Embryonic facial prominence (tissue), 1 donor: ENCODE data around the gene CAPN13.
"Not testable (repeated sequence)": the region's sequence is repeated elsewhere in the genome, so short reads cannot be mapped to it uniquely, and the experiment has no call there.

Experiments
- DNase-seq: peaks from one replicate; pipeline ENCODE4 v3.0.0-alpha.2; 2016; ENCODE audit errors: extremely low spot score

CAPN13 gene

DNA sequence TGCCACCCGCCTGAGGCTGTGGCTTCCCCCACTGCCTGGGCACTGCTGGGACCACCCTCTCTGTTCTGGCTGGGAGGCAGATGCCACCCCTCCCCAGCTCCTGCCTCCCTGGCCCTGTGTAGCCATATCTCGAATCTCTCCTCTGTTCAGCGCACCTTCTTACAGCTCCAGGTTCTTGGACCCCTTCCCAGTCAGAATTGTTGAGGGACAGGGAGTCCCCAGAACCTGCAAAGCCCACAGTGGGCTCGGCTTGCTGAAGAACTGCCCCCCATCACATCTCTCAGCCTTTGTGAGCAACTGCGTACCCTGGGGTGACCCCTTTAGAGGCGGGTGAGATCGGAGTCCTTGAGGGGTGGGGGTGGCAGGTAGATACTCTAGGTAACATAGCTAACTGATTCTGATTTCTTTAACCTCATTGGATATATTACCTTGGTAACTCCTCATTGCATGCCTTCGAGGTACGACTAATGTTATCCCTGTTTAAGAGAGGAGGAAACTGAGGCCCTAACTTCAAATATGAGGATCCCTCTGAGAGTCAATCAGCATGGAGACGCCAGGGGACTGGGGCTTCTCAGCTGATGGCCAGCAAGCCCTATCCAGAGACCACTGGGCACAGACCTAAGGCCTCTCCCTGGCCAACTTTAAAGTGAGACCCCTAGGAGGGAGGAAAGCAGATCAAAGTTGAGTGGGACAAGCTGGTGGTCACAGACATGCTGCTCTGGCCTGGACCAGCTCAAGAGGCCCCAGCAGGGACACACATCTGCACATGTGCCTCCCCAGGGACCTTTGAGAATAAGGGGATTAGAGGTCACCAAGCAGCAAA, 101.3 kb downstream of the CAPN13 start:
- DNase-seq = no peak

DNA sequence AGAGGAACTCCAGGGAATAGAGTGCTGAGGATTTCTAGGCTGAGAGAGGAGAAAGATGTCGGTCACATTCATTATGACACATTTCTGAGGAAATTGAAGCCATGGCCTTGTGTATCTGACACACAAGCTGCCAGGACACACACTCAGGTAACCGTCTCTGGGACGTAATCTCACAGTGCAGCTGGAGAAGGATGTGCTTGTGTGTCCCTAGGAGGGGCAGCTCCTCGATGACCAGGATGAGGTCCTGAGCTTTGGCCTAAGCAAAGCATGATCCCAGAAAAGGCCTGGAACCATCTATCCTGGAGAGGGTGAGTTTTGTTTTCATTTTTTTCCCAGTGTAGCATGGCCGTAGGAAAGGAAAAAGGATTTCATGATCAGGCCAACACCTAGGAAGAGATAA, 102.2 kb downstream of the CAPN13 start:
- DNase-seq = no peak

DNA sequence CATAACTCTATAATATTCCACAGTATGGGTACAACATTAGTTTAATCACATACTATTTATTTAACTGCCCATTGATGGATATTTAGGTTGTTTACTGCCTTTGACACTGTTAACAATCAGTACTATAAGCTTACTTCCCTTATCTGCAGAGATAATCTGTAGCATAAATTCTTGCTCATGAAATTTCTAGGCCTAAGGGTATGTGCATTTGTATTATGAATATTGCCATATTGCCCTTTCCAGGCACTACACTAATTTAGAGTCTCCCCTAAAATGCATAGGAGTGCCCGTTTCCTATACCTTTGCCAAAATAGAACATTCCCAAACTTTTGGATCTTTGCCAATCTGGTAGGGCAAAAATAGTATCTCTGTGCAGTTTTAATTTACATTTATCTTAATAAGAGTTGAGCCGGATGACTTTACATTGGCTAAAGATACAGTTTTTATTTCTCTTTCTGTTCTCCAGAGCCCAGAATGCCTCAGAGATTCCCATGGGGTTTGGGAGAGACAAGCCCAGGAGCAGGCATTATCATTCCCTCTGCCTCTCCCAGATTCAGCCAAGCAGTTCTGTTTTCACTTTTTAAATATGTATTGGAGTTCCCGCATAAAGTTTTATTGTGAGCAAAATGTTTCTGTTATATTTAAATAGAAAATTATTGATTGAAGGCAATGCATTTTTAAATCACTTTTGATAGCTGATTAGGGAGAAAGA, 102.8 kb downstream of the CAPN13 start:
- no peak for DNase-seq

DNA sequence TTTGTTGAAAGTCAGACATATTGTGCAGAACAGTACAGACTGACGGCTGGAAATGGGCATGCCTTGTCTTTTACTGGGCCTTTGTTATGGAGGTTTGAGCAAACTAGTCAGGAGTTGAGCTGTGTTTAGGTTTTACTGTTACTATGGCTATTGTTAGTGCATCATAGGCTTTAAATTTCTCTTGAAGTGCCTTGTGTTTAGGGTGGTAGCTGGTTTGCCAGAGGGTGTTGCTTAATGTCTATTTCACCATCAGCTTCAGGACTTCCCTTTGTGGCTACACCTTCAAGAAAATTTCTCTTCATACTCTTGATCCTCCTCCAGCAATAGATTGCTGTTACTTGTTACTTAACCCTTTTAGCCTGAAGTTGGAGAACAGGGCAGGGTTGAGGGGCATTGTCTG, 104.6 kb downstream of the CAPN13 start:
- DNase-seq = no peak

DNA sequence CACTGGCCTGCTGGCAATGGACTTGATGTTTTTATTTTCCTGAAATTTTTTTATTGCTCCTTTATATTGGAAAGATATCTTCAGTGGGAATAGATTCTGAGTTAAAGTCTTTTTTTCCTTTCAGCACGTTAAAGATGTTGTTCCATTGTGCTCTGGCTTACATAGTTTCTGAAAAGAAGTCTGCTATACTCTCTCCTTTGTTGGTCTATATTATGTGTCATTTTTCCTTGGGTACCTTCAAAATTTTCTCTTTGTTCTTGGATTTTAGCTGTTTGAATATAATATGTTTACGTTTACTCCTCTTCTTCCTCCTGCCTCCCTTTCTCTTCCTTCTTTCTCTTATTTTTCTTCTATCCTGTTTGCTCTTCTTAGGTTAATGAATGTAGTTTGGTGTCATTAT, 105.5 kb downstream of the CAPN13 start:
- DNase-seq = no peak

DNA sequence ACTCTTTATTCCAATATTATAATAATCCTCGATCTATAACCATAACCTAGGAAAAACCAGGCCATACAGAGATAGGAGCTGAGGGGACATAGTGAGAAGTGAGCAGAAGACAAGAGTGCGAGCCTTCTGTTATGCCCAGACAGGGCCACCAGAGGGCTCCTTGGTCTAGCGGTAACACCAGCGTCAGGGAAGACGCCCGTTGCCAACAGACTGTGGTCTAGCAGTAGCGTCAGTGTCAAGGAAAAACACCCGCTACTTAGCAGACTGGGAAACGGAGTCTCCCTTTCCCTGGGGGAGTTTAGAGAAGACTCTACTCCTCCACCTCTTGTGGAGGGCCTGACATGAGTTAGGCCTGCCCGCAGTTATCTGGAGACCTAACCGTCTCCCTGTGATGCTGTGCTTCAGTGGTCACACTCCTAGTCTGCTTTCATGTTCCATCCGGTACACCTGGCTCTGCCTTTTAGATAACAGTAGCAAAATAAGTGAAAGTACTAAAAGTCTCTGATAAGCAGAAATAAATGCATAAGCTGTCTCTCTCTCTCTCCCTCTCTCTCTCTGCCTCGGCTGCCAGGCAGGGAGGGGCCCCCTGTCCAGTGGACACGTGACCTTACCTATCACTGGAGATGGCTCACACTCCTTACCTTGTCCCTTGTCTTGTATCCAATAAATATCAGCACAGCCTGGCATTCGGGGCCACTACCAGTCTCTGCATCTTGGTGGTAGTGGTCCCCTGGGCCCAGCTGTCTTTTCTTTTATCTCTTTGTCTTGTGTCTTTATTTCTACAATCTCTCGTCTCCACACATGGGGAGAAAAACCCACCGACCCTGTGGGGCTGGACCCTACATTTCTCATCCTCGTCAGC, 109.8 kb downstream of the CAPN13 start:
- DNase-seq = not testable (repeated sequence)

DNA sequence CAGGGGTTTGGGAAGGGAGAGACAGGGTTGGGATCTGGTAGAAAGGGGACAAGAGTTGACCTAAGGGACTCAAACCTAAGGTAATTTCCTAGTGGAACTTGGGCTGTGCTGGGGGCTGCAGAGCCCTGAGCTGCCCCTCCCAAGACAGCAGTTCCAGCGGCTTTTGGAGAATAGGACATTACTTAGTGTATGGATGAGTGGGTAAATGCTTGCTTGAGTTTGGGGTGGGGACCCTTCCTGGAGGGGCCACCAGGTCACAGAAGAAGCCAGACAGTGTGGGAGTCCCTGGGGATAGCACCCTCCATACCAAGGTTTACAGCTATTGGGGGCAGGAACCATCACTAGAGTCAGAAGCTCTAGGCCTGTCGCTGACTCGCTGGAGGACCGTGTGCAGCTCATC, 111.5 kb downstream of the CAPN13 start:
- no peak for DNase-seq

DNA sequence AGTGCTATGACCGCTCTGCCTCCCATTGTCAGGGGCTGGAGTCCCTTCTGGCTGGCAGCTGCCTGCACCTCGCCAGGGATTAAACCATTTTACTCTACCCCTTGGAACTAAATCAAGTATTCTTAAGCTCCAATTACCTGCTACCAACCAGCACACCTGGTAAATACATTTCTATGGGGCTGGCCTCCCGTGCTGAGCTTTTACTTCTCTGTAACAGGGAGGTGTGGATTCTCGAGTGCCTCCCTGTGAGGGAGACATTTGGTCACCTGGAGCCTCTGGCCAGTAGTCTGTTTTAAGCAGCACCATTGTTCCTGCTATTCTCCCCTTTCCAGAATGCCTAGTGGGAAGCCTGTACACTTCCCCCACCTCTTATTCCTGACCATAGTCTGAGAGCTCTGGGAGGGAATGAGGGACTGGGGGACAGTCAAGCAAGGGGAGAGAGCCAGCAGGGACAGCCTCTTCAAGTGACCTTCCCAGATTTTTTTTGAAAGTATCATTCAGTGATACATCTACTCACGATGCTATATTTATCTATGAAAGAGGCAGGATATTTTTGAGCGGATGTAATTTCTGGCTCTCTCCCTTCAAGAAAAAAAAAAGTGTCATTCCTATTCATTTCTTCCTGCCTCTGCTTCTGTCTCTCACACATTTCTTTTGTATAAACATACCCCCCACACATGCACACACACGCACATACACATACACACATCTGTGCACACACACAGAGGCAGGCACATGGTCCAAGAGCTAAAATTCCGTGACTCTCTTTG, 112.8 kb downstream of the CAPN13 start:
- DNase-seq = no peak

DNA sequence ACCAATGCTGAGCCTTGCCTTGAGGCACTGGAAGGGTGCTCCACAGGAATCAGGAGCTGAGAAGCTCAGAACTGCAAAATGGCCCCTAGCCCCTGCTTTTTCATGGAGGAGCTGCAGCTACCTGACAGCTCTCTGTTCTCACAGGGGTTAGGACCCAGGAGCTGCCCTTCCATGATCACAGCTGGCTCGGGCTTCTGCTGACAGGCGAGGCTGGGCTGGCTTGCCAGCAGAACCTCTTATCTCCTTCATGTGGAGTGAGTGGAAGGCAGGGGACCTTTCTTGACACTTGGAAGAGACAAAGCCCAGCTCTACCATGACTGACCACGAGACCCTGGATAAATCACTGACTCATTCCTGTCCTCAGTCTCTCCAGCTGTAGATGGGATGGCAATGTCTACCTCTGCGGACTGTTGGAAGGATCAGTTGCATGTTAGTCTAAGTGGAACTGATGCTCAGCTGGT, 113.4 kb downstream of the CAPN13 start:
- no peak for DNase-seq

DNA sequence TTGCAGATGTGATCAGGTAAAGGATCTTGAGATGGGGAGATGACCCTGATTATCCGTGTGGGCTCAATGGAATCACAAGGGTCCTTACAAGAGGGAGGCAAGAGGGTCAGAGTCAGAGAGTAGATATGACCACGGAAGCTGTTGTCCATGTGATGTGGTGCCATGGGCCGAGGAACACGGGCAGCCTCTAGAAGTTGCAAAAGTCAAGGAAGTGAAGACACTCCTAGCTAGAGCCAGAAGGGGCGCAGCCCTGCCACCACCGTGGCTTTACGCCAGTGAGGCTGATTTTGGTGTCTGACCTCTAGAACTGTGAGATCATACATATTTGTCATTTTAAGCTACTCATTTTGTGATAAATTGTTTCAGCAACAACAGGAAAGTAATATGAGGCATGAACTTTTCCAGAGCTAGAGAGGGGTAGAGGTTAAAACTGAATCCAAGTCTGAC, 114.4 kb downstream of the CAPN13 start:
- no peak for DNase-seq

DNA sequence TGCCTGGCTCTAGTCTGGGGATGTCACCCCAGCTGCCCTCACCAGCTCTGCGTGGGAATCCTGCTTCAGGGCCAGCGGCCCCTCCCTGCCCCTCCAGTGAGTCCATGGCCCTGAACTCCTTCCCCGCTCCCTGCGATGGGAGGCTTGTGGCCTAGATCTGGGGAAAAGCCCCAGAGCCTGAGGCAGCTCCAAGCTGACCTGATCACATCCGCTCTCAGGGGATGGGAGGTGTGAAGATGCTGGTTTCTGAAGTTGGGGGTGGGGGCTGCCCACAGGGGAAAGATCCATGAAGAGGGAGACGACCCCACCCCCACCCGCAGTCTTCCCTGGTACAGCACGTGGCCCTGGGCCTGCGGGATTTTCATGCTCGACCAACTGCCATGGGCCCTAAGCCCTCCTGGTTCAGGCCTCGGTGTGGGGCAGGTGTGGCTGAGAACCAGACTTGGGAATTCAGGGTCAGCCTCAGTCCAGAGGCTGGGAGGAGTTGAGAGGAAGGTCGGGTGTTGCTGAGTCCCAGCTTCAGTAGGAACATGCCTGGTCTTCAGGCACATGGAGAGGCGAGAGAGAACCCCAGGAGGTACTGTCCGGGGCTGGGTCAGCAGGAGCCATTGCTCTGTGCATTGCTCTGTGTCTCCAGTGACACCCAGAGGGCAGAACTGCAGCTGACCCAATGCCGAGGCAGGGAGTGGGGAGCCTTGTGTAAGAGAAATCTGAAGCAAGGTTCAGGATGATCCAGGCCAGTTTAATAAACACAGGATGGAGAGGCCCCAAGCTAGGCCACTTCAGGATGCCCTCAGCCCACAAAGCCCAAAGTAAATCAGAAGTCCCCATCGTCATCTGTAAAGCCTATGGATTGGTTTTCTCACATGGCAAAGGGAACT, 115.1 kb downstream of the CAPN13 start:
- no peak for DNase-seq

DNA sequence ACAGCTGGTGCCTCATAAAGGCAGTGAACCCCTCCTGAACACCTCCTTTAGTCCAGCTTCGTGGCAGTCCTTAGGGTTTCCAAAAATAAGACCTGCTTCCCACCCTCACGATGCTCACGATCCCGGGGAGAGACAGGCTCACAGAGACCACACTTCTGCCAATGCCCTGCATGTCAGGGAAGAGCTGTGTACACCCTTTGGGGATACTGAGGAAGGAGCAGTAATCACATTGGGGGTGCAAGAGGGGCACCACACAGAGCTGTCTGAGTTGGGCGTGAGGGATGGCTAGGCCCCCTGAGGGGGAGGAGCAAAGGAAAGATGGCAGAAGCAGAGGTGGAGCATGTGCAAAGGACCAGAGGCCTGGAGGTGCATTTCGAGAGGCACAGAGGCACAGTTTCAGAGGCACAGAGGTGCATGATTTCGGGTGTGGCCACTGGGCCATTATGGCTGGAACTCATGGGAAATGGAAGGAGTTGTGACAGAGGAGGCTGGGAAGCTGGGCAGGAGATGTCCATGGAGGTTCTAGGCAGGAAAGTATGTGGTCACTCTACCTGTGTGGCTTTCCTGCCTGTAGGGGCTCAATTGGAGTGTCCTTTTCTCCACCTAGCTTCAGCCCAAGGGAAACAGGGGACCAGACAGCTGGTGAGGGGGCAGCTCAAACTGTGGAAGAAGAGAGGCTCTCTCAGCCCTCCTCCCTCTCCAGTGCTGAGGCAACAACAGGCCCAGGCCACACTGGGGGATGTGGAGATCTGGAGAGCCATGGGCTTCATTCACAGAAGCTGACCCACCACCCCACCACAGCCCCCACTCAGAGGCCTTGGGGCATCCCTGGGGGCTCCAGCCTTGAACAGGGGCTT, 115.9 kb downstream of the CAPN13 start:
- DNase-seq = no peak

DNA sequence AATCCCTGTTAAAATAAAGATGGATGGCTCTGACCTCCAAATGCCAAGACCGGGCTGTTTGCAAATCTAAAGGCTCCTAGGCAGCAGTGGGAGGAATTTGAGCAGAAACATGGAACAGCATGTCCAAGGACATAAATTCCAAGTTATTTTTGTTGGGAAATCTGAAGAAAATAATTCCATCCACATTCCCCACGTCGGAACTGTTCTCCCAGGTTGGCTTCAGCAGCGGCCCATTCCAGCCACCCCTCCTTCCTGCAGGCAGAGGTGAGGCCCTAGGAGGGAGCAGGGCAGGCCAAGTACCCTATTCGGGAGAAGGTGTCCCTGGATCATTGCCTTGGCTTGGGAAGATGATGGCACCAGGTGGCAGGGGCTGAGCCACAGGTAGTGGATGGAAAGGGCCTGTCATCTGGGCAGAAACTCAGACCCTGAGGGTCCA, 117.1 kb downstream of the CAPN13 start:
- no peak for DNase-seq

DNA sequence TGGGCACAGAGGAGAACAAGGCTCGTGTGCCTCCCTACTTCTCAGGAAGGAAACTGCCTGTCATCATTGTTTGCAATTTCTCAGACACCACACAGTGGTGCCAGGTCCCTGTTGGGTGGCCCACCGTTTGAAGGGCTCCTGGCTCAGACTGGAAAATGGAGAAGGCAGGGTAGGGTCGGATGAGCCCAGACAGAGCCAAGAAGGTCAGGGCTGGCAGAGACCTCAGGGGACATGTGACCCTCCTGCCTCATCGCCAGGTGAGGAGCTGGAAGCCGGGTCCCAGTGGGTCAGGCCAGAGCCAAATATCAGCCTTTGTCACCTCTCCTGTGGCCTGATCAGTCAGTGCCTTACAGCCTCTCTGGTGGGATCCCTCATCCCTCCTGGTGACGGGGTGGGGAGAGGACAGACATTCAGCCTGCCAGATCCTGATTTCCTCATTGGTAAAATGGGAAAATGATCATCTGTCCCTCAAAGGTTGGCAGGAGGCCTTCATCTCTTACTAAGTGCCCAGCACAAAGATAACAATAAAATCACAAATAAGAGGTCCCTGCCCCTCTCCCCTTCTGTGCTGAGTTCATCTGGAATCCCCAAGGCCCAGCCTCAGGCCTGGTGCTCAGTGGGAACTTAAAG, 117.6 kb downstream of the CAPN13 start:
- no peak for DNase-seq

DNA sequence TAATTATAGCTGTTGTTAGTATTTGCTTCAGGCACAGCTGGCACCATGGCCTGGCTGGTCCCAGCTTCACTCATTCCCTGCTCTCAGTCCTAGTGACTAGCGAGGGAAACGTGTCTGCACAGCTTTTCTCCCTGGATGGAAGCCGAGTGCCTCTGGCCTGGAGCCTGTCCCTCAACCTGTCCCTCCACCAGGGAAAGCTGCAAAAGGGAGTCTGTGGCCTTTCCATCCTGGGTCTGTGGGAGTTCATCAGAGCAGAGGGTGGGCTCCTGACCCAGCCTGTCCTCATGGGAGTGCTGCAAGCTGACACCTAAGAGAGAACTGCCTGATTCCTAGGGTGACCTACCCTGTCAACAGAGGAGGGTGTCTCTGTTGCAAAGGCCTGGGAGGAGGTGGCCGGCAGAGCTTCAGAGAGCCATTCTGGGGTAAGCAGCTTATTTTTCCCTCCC, 118.3 kb downstream of the CAPN13 start:
- no peak for DNase-seq

DNA sequence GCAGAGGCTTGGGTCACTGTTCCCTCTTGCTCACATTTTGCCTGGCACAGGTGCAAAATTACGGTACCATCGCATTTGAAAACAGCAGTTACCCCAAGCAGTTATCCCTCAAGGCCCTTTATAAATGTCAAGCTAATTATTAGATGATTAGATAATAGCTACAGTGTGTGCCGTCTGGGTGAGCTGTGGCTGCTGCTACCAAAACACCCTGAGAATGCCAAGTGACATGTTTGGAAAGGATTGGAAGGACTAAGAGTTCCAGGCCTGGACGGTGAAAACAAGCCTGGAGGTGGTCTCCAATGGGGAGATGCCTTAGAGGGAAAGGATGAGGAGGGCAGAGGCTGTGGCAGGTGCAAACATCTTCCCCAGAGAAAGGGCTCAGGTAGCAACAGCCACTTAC, 120.6 kb downstream of the CAPN13 start:
- no peak for DNase-seq

DNA sequence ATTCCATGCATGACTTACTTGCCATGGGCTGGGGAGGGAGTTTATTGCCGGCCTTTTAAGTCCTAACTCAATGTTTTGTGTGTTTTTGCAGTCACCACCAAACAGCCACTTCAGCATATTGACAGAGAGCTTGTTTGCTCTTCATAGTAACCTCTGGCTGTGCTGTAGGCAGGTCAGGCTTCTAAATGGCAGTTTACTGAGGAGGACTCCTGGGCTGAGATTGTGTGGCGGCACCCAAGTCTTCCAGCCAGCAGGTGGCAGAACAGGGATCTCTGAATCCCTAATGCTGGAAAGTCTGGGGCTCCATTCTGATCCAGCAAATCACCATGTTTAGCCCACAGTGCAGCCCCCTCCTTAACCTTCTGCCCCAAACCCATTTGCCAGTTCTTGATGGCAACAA, 121.2 kb downstream of the CAPN13 start:
- no peak for DNase-seq

DNA sequence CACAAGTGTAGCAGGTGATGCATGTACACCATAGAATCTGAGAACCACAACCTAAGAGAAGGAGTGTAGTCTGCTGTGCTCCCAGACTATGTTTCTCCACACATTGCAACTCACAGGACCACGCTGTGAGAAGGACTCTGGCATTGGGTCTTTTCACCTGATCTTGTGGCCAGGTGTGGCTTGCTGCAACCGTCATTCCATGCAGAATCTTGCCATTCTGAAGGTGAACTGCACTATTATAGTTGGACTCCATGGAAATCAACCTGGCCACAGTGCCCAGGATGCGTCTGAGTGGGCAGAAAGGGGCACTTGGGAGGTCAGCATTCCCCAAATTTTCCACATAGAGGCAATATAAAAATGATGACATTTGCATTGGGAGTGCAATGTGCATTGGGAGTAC, 122.2 kb downstream of the CAPN13 start:
- no peak for DNase-seq

DNA sequence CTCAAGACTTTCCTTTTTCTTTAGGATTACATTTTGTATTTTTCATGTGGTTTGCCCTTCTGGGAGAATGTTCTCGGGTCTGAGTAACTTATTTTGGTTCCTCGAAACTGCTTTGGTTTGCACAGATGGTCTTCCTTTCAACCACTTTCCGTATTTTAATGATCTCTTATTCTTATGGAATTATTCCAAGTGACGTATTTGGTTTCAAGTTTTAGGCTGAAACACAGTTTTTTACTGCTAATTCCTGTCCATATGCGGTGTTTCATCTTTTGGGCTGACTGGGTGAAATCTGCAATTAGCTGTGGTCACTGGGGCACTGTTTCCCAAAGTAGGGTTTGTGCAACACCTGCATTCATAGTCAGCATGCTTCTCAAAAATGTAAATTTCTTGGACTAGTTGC, 122.7 kb downstream of the CAPN13 start:
- no peak for DNase-seq
